ENCODE measurements around the gene ADAM12. TPM values are rescaled to one million over a fixed set of nuclear protein-coding genes. Genes with fewer than 3 reads are reported as not detected.

Gene ADAM12
- total and polyA plus RNA-seq, 9 of the 15 experiments (the other 6 are each of a cell fraction or from before 2014, with no cell fraction given) = not detected

DNA sequence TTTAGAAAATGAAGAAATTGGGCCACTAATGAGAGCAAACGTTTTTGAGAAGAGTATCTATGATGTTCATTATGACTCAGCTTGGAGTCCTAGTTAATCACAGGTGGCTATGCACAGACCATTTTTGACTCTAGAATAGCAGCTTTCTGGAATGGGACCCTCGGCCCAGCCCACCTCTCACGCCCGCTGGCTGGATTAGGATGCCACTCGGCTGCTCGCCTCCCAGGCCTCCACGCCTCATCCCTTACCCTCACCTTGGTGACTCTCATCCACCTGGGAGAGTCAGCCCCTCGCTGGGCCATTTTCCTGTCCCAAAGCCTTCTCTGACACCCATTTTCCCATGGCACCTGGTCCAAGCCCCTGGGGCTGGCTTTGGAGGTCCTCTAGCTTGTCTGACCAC lies 173.6 kb downstream of the ADAM12 start:
- ATAC-seq = no peak
- H3K4me3 ChIP-seq = no peak overlapping the region
- H2AFZ ChIP-seq (ENCODE audit: low read depth, low read length) = no peak overlapping the region
- no peaks in the 10 kb centered on the region for H3K9me3 ChIP-seq (replicated peaks; ENCODE audit: control insufficient read depth, insufficient read depth, low read depth, low read length)
- BruUV-seq (replicated peaks) = no TSS peak
- H3K4me1 ChIP-seq (replicated peaks in 1 of 2; ENCODE audit: control insufficient read depth in 2 of 2, insufficient read depth in 2 of 2, low read length in 2 of 2) = no peaks in the 10 kb centered on the region; a peak in 2 of 5 replicates
- WGBS (ENCODE audit: insufficient coverage, low coverage, missing lambda C conversion rate) = 72% methylated on average over 5 of the region's 8 CpGs
- no peaks in the 10 kb centered on the region for H3K9me1 ChIP-seq (ENCODE audit: control insufficient read depth, insufficient read depth, low read length)
- intact Hi-C loops (cut with micrococcal nuclease) = no loop called here
- H3K4me2 ChIP-seq (ENCODE audit: insufficient read depth, low read length) = no peak overlapping the region
- no peak for FAIRE-seq
- no peak overlapping the region for H3K27ac ChIP-seq (ENCODE audit: extremely low read depth, low read depth, low read length)
- H3K36me3 ChIP-seq (ENCODE audit: control insufficient read depth, insufficient read depth, low read length) = no peaks in the 10 kb centered on the region
- no peak for DNase-seq (ENCODE audit: extremely low read depth in 1 of 4, low spot score in 3 of 4)
- H3K27me3 ChIP-seq (ENCODE audit: control insufficient read depth in 2 of 2, insufficient read depth in 2 of 2, low read length in 2 of 2) = no peaks in the 10 kb centered on the region
- in situ Hi-C loops (cut with MboI) = no loop called here
- ChIA-PET CTCF (ENCODE audit: low intra/inter-chr PET ratio) (no interaction called here), POLR2A (no interaction called here)
- TF ChIP-seq, protein P1, sequence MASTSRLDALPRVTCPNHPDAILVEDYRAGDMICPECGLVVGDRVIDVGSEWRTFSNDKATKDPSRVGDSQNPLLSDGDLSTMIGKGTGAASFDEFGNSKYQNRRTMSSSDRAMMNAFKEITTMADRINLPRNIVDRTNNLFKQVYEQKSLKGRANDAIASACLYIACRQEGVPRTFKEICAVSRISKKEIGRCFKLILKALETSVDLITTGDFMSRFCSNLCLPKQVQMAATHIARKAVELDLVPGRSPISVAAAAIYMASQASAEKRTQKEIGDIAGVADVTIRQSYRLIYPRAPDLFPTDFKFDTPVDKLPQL (IDR thresholded peaks at IDR 0.05; ENCODE audit: extremely low read depth, insufficient read length) = no peak
- no peak for TF ChIP-seq ZNF668 (CRISPR knock-in tag; IDR thresholded peaks at IDR 0.05)
- TF ChIP-seq CBX1 (IDR thresholded peaks at IDR 0.05; ENCODE audit: low read depth) = no peak
- no peak for TF ChIP-seq MITF (IDR thresholded peaks at IDR 0.05)
- TF ChIP-seq SRSF1 (IDR thresholded peaks at IDR 0.05; ENCODE audit: low read depth, low read length) = no peak
- no peak for TF ChIP-seq DACH1 (IDR thresholded peaks at IDR 0.05; ENCODE audit: partially characterized antibody)
- TF ChIP-seq ZNF143 (CRISPR knock-in tag; IDR thresholded peaks at IDR 0.05) = no peak
- TF ChIP-seq MTA1 (IDR thresholded peaks at IDR 0.05; ENCODE audit: borderline replicate concordance) = no peak
- TF ChIP-seq RFX1 (IDR thresholded peaks at IDR 0.05) = no peak
- no peak for TF ChIP-seq MTF1 (CRISPR knock-in tag; IDR thresholded peaks at IDR 0.05; ENCODE audit: borderline replicate concordance)
- no peak for TF ChIP-seq SOX6 (IDR thresholded peaks at IDR 0.05)
- no peaks in the 10 kb centered on the region for H3K79me2 ChIP-seq (ENCODE audit: control insufficient read depth, insufficient read depth, low read length)
- H4K20me1 ChIP-seq (replicated peaks; ENCODE audit: control insufficient read depth, insufficient read depth, low read length) = no peaks in the 10 kb centered on the region
- H3K9ac ChIP-seq (ENCODE audit: insufficient read depth in 1 of 2, low read depth in 2 of 2, low read length in 2 of 2) = no peak overlapping the region

All from K562 (cell line).